ENCODE results near the gene EIF3L.

DNA sequence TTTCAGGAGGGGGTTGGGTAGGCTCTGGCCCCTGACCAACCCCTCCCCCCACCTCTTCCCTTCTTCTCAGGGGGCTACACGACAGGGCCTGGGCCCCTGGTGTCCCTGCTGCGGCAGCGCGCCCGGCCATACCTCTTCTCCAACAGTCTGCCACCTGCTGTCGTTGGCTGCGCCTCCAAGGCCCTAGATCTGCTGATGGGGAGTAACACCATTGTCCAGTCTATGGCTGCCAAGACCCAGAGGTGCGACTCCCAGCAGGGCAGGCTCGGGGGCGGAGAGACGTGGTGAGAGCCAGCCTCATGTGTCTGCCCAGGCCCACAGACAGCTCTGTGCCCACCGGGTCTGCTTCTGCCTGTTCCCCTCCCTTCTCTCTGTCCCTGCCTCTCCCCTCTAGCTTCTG lies 33.6 kb upstream of the EIF3L start:
- TF ChIP-seq, protein P1, sequence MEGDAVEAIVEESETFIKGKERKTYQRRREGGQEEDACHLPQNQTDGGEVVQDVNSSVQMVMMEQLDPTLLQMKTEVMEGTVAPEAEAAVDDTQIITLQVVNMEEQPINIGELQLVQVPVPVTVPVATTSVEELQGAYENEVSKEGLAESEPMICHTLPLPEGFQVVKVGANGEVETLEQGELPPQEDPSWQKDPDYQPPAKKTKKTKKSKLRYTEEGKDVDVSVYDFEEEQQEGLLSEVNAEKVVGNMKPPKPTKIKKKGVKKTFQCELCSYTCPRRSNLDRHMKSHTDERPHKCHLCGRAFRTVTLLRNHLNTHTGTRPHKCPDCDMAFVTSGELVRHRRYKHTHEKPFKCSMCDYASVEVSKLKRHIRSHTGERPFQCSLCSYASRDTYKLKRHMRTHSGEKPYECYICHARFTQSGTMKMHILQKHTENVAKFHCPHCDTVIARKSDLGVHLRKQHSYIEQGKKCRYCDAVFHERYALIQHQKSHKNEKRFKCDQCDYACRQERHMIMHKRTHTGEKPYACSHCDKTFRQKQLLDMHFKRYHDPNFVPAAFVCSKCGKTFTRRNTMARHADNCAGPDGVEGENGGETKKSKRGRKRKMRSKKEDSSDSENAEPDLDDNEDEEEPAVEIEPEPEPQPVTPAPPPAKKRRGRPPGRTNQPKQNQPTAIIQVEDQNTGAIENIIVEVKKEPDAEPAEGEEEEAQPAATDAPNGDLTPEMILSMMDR (IDR thresholded peaks at IDR 0.05) = no peak
- no peak for TF ChIP-seq POLR2A (IDR thresholded peaks at IDR 0.05)

All from adrenal gland (tissue), 5 donors.